H1 (cell line): Measurements from ENCODE around the gene RAB8B.

Source experiments
- CBX5 ChIP-seq: fragments of 300-800, 300-1000 bp; sonication (generic); IDR thresholded peaks from 2 replicates; pipeline ENCODE4 v1.7.1; 2016; ENCODE audit warnings: antibody characterized with exemption, low read length, low read depth
- CREB1 ChIP-seq: IDR thresholded peaks from 2 replicates; pipeline ENCODE4 v1.6.1; 2012; ENCODE audit warnings: inconsistent platforms
- EZH2 ChIP-seq: fragments of 200-600 bp; sonication (generic); IDR thresholded peaks from 2 replicates; pipeline ENCODE4 v1.7.1; 2012; ENCODE audit warnings: low read depth, mild to moderate bottlenecking, moderate library complexity, low read length, inconsistent platforms; ENCODE audit not compliant: severe bottlenecking
- JUN ChIP-seq: IDR thresholded peaks from 2 replicates; pipeline ENCODE4 v1.6.1; 2011; ENCODE audit warnings: low read depth, mild to moderate bottlenecking, improper control_type of control experiment, low read length
- JUND ChIP-seq: IDR thresholded peaks from 2 replicates; pipeline ENCODE4 v1.6.1; 2011; ENCODE audit warnings: mild to moderate bottlenecking, improper control_type of control experiment, low read length
- RAD21 ChIP-seq, 2 experiments: IDR thresholded peaks in 1 of 2; conservative IDR thresholded peaks in 1 of 2; 2 replicates each; pipeline ENCODE4 v1.6.1; 2011; ENCODE audit warnings: low read depth in 2 of 2, low read length in 2 of 2, improper control_type of control experiment in 1 of 2, inconsistent platforms in 1 of 2, mild to moderate bottlenecking in 1 of 2, moderate library complexity in 1 of 2
- RNF2 ChIP-seq: fragments of 200-900, 300-1000 bp; sonication (generic); IDR thresholded peaks from 2 replicates; pipeline ENCODE4 v1.7.1; 2016; ENCODE audit warnings: borderline replicate concordance, low read depth, mild to moderate bottlenecking, antibody characterized with exemption, low read length; ENCODE audit not compliant: poor library complexity, severe bottlenecking; ENCODE audit errors: missing control alignments
- SRF ChIP-seq: IDR thresholded peaks from 2 replicates; pipeline ENCODE4 v1.6.1; 2011; ENCODE audit warnings: mild to moderate bottlenecking, low read depth, low read length, moderate library complexity
- TAF1 ChIP-seq: IDR thresholded peaks from 2 replicates; pipeline ENCODE4 v1.6.1; 2011; ENCODE audit warnings: mild to moderate bottlenecking, low read depth, low read length
- TBP ChIP-seq: IDR thresholded peaks from 2 replicates; pipeline ENCODE4 v1.6.1; 2011; ENCODE audit warnings: low read depth, low read length, improper control_type of control experiment
- YY1 ChIP-seq: IDR thresholded peaks from 2 replicates; pipeline ENCODE4 v1.6.1; 2011; ENCODE audit warnings: low read depth, mild to moderate bottlenecking, low read length
- TF ChIP-seq, protein P1 (sequence below), 3 experiments: IDR thresholded peaks; 1 replicate in 2 of 3; 2 replicates in 1 of 3; pipeline versions ENCODE4 v1.5.1 to v1.6.1; 2011; ENCODE audit warnings: low read length in 3 of 3, mild to moderate bottlenecking in 3 of 3, inconsistent platforms in 2 of 3, low read depth in 1 of 3, moderate library complexity in 1 of 3; ENCODE audit not compliant: insufficient read depth in 1 of 3; ENCODE audit errors: control extremely low read depth in 1 of 3

GRCh38 chr15:63301088-63301487, 111.7 kb downstream of the RAB8B start:
- TF ChIP-seq EZH2 (no peak), YY1 (no peak), RAD21 (IDR thresholded peaks at IDR 0.05 in 1 of 2, conservative IDR thresholded peaks at IDR 0.05 in 1 of 2; ENCODE audit: low read depth in 2 of 2, low read length in 2 of 2) (no peak), JUN (no peak), TAF1 (no peak), SRF (no peak), TBP (no peak), CREB1 (no peak), RNF2 (no peak), CBX5 (no peak), JUND (no peak)
- TF ChIP-seq, protein P1, sequence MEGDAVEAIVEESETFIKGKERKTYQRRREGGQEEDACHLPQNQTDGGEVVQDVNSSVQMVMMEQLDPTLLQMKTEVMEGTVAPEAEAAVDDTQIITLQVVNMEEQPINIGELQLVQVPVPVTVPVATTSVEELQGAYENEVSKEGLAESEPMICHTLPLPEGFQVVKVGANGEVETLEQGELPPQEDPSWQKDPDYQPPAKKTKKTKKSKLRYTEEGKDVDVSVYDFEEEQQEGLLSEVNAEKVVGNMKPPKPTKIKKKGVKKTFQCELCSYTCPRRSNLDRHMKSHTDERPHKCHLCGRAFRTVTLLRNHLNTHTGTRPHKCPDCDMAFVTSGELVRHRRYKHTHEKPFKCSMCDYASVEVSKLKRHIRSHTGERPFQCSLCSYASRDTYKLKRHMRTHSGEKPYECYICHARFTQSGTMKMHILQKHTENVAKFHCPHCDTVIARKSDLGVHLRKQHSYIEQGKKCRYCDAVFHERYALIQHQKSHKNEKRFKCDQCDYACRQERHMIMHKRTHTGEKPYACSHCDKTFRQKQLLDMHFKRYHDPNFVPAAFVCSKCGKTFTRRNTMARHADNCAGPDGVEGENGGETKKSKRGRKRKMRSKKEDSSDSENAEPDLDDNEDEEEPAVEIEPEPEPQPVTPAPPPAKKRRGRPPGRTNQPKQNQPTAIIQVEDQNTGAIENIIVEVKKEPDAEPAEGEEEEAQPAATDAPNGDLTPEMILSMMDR (IDR thresholded peaks at IDR 0.05; ENCODE audit: control extremely low read depth in 1 of 3, insufficient read depth in 1 of 3, low read depth in 1 of 3, low read length in 3 of 3), result no peak
